Activated T-cell treated with anti-CD3 and anti-CD28 coated beads, Interleukin-2, amount 50 U/mL, for 72 hours (primary cell): ENCODE measurements around the gene VWA3B. TPM values are rescaled to one million over a fixed set of nuclear protein-coding genes. Genes with fewer than 3 reads are reported as not detected.

Source experiments
- ATAC-seq, 2 donors: fragments of 150-1000 bp; cut with Tn5 transposase; replicated peaks in 1 of 2; 2 replicates each; pipeline ENCODE4 v1.10.0; 2021; ENCODE audit warnings: moderate library complexity in 2 of 2, mild to moderate bottlenecking in 1 of 2
- DNase-seq, 2 donors: peaks; one replicate each; pipeline ENCODE4 v3.0.0; 2021 to 2022; ENCODE audit warnings: mixed read lengths in 1 of 2
- H3K27ac Mint-ChIP-seq: one replicate; pipeline ENCODE4 v1.8.0; 2022; ENCODE audit warnings: mild to moderate bottlenecking, moderate library complexity, mixed read lengths
- H3K27me3 Mint-ChIP-seq: one replicate; pipeline ENCODE4 v1.8.0; 2022; ENCODE audit warnings: low read depth, mixed read lengths
- H3K36me3 Mint-ChIP-seq, 2 donors: one replicate each; pipeline ENCODE4 v1.8.0; 2022; ENCODE audit warnings: mixed read lengths in 2 of 2, mild to moderate bottlenecking in 1 of 2; ENCODE audit not compliant: insufficient read depth in 2 of 2
- H3K4me1 Mint-ChIP-seq: one replicate; pipeline ENCODE4 v1.8.0; 2022; ENCODE audit warnings: low read depth, mixed read lengths
- H3K4me3 Mint-ChIP-seq, 2 donors: one replicate each; pipeline ENCODE4 v1.8.0; 2022; ENCODE audit warnings: mild to moderate bottlenecking in 2 of 2, mixed read lengths in 2 of 2, moderate library complexity in 2 of 2
- H3K9me3 Mint-ChIP-seq, 2 donors: one replicate each; pipeline ENCODE4 v1.8.0; 2022; ENCODE audit warnings: mixed read lengths in 2 of 2
- total RNA-seq, 2 donors: library from RNA; stranded (reverse); gene quantifications; one replicate each; pipeline ENCODE4 v1.2.3, GENCODE V29; 2022

VWA3B gene
- total RNA-seq, 2 donors from 2014 or later, result 0.19 to 0.21 TPM

DNA sequence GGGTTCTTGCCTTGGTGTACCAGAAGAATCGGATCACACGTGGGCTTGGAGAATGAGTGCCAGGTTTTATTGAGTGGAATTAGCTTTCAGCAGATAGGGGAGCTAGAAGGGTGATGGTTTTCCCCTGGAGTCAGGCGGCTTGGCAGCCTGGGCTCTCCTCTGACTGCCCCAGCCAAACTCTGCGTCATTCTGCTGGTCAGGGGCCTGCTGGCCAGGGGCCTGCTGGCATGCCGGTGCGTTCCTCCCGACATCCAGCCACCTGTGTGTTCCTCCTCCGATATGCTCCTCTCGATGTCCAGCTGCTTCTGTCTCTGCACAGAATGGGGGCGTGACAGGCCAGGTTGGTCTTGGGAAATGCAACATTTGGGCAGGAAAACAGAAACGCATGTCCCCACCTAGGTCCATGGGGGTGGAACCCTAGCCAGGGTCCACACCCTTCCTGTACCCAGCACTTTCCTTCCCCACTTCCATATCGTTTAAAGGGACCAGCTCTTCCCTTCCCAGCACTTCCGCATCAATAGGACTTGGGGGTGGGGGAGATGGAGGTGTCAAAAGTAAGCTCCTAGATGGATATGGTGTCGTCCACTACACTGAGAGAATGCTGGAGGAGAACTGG, 85.3 kb downstream of the VWA3B start:
- H3K4me3 Mint-ChIP-seq, result no peak overlapping the region
- peaks cover 69% of the 10 kb centered on the region for H3K27me3 Mint-ChIP-seq
- H3K36me3 Mint-ChIP-seq, result no peaks in the 10 kb centered on the region
- no peak overlapping the region for H3K27ac Mint-ChIP-seq
- ATAC-seq (no peak), DNase-seq (no peak)
- H3K9me3 Mint-ChIP-seq, result no peaks in the 10 kb centered on the region
- H3K4me1 Mint-ChIP-seq, result no peaks in the 10 kb centered on the region

DNA sequence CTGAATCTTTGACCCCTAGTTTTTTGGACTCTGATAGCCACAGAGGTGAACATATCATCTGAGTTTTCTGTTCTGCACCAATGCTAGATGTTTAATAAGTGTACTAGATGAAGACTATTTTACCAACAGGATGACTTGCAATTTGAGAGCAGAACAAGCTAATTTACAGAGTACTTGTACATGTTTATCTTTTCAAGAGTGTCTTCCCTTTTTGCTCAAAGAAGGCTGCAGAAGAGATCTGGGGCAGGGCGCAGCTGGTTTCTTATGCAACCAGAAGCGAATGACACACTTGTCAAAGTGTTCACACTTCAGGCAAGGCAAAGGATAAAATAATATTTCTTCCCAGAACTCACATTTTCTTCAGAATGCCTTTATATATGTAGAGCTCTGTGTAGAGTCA, 86.0 kb downstream of the VWA3B start:
- no peaks in the 10 kb centered on the region for H3K4me1 Mint-ChIP-seq
- H3K27me3 Mint-ChIP-seq, result peaks cover 71% of the 10 kb centered on the region
- no peak overlapping the region for H3K4me3 Mint-ChIP-seq
- no peak overlapping the region for H3K27ac Mint-ChIP-seq
- no peak for ATAC-seq
- no peaks in the 10 kb centered on the region for H3K36me3 Mint-ChIP-seq
- H3K9me3 Mint-ChIP-seq, result no peaks in the 10 kb centered on the region
- no peak for DNase-seq

DNA sequence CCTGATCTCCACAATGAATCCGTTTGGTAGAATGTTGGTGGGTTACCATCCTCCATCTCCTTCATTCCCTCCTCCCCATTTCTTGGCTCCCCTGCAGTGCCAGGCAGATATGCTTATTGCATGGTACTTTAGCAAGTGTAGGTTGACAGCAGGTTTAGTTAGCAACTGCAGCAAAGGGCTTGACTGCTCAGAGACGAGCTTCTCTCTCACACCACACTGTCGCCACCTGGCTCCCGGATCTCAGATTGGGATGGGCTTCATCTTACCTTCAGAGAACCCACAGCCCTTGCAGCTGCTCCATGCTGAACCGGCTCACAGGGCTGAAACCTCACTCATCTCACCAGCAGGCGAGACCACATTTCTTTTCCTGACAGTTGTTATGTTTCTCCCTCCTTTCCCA, 88.8 kb downstream of the VWA3B start:
- H3K4me1 Mint-ChIP-seq, result no peaks in the 10 kb centered on the region
- DNase-seq (peak; percentile 7 to 12), ATAC-seq (peak in 1 of 2 donors; percentile 41)
- no peak overlapping the region for H3K27ac Mint-ChIP-seq
- peaks cover 83% of the 10 kb centered on the region for H3K27me3 Mint-ChIP-seq
- no peaks in the 10 kb centered on the region for H3K36me3 Mint-ChIP-seq
- H3K9me3 Mint-ChIP-seq, result no peaks in the 10 kb centered on the region
- H3K4me3 Mint-ChIP-seq, result no peak overlapping the region

DNA sequence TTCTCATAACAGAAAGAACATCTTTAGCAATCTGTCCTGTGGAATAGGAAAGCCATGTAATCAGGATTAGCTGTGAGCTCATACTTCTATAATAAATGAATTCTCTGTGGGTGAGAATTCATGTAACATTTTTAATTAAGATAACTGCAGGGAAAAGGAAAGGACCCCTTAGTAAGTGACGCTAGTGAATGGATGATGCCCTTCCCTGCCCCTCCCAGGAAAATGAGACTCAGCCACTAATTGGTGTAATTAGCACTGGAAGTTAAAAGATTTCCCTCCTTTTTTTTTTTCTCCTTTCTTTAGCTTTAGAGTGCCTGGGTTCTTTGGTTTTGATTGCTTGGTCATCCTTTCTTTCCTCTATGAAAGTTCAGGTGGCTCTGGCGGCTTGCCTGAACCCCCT, 90.3 kb downstream of the VWA3B start:
- no peaks in the 10 kb centered on the region for H3K4me1 Mint-ChIP-seq
- no peak for ATAC-seq
- no peak for DNase-seq
- H3K4me3 Mint-ChIP-seq, result no peak overlapping the region
- no peaks in the 10 kb centered on the region for H3K9me3 Mint-ChIP-seq
- no peaks in the 10 kb centered on the region for H3K36me3 Mint-ChIP-seq
- no peak overlapping the region for H3K27ac Mint-ChIP-seq
- H3K27me3 Mint-ChIP-seq, result peaks cover 72% of the 10 kb centered on the region

DNA sequence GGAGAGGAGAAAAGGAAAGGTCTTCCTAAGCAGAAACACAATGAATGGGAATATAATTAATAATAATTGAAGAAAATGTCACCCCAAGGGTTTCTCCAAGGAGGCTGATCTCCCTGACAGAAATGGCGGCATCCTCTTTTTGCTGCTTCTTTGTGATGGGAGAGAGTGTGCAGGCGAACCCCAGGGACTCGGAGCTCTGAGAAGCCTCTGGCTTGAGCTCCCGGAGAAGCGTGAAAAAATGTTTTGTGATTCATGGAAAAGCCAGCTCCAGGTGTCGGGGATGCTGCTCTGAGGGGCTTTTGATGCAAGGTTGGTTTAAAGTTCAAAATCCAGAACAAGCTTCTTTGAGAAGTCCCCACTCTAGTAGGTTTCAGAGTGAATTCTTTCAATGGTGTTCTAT, 91.0 kb downstream of the VWA3B start:
- no peaks in the 10 kb centered on the region for H3K4me1 Mint-ChIP-seq
- H3K27me3 Mint-ChIP-seq, result peaks cover 65% of the 10 kb centered on the region
- no peaks in the 10 kb centered on the region for H3K36me3 Mint-ChIP-seq
- H3K9me3 Mint-ChIP-seq, result no peaks in the 10 kb centered on the region
- no peak overlapping the region for H3K27ac Mint-ChIP-seq
- H3K4me3 Mint-ChIP-seq, result no peak overlapping the region
- no peak for DNase-seq
- no peak for ATAC-seq

DNA sequence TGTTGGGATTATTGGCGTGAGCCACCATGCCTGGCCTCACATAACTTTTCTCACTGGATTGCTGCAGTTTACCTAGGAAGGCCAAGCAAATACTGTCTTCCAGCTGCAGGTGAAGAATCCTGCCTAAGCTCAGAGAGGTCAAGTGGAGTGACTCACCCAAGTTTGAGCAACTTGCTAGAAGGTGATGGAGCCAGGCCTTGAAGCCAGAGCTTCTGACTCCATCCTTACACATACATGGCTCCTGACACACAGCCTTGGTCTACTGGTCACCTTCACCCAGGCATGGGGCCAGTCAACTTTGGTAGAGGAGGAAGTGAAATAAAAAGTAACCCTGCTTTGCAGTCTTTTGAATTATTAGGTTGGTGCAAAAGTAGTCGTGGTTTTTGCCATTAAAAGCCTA, 93.5 kb downstream of the VWA3B start:
- Mint-ChIP-seq H3K9me3 (no peaks in the 10 kb centered on the region), H3K4me1 (no peaks in the 10 kb centered on the region), H3K27ac (no peak overlapping the region), H3K36me3 (no peaks in the 10 kb centered on the region), H3K4me3 (no peak overlapping the region), H3K27me3 (peaks cover 46% of the 10 kb centered on the region)
- no peak for DNase-seq
- no peak for ATAC-seq

DNA sequence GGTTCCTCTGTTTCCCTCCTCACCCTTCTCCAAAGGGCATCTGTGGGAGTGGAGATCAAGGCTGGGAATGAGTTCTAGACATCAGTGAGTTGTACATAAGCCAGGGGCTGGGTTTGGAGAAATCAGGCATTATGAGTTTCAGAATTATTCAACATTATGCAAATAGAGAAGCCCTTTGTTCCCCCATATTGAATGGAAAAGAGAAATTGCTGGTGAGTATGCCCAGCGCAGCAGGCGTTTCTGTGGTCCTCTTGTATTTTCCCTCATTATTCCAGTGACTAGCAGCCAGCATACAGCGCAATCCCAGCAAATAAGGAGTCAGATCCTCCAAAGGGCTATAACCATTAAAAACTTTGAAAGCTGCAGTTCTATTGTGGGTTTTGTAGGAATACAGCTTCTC, 94.4 kb downstream of the VWA3B start:
- H3K27ac Mint-ChIP-seq, result no peak overlapping the region
- H3K4me3 Mint-ChIP-seq, result no peak overlapping the region
- no peaks in the 10 kb centered on the region for H3K9me3 Mint-ChIP-seq
- no peaks in the 10 kb centered on the region for H3K36me3 Mint-ChIP-seq
- peaks cover 38% of the 10 kb centered on the region for H3K27me3 Mint-ChIP-seq
- DNase-seq, result no peak
- ATAC-seq, result no peak
- no peaks in the 10 kb centered on the region for H3K4me1 Mint-ChIP-seq

DNA sequence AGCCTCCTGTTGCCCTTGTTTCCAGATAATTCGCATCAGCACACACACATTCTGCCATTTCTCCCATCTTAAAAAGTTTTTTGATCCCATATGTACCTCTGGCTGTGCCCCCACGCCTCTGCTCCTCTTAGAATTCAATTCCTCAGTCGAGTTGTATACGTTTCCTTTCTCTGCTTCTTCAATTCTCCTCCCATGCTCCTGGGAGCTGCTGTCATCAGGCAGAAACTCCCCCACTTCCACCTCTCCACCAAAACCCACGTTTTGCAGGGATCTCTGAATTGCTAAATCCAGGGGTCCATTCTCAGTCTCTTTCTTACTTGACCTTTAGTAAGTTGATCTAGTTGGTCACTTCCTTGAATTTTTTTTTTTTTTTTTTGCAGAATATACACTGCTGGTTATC, 98.8 kb downstream of the VWA3B start:
- Mint-ChIP-seq H3K27me3 (no peaks in the 10 kb centered on the region), H3K36me3 (no peaks in the 10 kb centered on the region), H3K27ac (no peak overlapping the region), H3K4me1 (no peaks in the 10 kb centered on the region), H3K9me3 (no peaks in the 10 kb centered on the region), H3K4me3 (no peak overlapping the region)
- ATAC-seq (no peak), DNase-seq (no peak)

DNA sequence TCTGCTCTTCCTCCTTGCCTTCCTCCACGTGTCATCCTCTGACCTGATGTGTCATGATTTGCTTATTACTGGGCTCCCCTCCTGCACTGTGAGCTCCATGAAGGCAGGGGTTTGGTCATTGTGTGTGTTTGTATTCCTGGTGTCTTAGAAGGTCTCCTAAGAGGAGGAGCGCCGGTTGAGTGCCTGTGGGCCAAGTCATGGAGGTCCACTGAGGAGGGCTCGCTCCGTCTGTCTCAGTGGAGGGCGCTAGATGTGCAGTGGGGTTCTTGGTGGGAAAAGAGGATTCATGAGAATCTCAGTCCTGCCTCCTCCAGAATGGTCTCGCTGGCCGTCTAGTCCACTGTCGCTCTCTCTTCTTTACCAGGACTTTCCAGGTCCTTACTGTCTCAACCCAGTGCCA, 100.2 kb downstream of the VWA3B start:
- H3K9me3 Mint-ChIP-seq, result no peaks in the 10 kb centered on the region
- H3K36me3 Mint-ChIP-seq, result no peaks in the 10 kb centered on the region
- H3K4me3 Mint-ChIP-seq, result no peak overlapping the region
- DNase-seq (no peak), ATAC-seq (no peak)
- H3K4me1 Mint-ChIP-seq, result no peaks in the 10 kb centered on the region
- no peaks in the 10 kb centered on the region for H3K27me3 Mint-ChIP-seq
- no peak overlapping the region for H3K27ac Mint-ChIP-seq

DNA sequence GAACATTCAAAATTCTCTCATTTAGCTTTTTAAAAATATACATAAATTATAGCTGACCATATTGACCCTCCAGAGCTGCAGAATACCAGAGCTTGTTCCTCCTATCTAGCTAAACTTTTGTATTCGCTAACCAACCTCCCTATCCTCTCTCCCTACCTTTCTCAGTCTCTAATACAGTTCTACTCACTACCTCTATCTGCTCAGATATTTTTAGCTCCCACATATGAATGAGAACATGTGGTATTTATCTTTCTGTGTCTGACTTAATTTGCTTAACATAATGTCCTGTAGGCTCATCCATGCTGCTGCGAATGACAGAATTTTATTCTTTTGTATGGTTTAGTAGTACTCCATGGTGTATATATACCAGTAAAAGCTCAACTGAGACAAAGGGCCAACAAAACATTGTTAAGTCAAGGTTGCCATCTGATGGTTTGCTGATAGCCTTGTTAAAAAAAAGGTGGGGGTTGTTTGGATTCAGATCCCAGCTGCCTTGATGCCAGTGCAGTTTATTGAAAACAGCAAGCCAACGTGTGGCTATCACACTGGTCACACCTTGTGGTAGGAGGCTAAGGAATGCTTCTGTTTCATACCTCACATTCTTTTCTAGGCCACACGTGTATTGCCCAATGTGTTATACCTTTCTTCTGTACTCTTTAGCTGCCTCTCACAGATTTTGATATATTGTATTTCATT, 101.5 kb downstream of the VWA3B start:
- Mint-ChIP-seq H3K27ac (no peak overlapping the region), H3K36me3 (no peaks in the 10 kb centered on the region), H3K9me3 (no peaks in the 10 kb centered on the region), H3K4me1 (no peaks in the 10 kb centered on the region), H3K4me3 (no peak overlapping the region), H3K27me3 (no peaks in the 10 kb centered on the region)
- ATAC-seq (no peak), DNase-seq (no peak)

DNA sequence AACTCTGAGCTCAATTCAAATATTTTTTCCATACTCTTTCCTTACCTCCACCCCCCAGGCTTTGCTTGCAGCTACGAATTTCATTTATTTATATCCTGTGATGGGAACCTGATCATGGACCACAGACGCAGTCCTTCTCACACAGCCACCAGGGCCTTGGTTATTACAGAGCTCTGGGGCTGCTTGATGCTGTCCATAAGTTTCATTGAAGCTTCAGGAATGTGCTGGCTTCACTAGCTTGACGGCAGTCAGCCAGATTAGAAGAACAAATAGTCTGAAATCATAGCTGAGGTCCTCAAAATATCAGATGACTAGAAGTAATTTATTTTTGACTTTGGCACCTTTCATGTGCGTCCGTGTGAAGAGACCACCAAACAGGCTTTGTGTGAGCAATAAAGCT, 104.9 kb downstream of the VWA3B start:
- peaks cover 5% of the 10 kb centered on the region for H3K27me3 Mint-ChIP-seq
- ATAC-seq (no peak), DNase-seq (no peak)
- H3K4me1 Mint-ChIP-seq, result no peaks in the 10 kb centered on the region
- no peaks in the 10 kb centered on the region for H3K36me3 Mint-ChIP-seq
- no peak overlapping the region for H3K4me3 Mint-ChIP-seq
- no peak overlapping the region for H3K27ac Mint-ChIP-seq
- H3K9me3 Mint-ChIP-seq, result no peaks in the 10 kb centered on the region

DNA sequence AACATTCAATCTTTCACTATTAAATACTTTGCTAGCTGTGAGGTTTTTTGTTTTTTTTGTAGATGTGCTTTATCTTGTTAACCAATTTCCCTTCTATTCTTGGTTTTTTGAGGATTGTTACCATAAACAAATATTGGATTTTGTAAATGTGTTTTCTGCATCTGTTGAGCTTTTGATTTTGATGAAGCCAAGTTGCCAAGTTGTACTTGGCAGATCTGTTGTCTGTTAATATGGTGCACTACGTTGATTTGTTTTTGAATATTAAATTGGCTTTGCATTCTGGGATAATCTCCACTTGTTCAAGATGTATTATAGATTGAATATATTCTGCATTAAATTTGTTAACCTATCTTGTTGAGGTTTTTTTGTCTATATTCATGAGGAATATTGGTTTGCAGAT, 114.6 kb downstream of the VWA3B start:
- Mint-ChIP-seq H3K27ac (no peak overlapping the region), H3K36me3 (no peaks in the 10 kb centered on the region), H3K4me1 (peaks cover 6% of the 10 kb centered on the region), H3K4me3 (no peak overlapping the region), H3K9me3 (no peaks in the 10 kb centered on the region), H3K27me3 (peaks cover 34% of the 10 kb centered on the region)
- ATAC-seq (no peak), DNase-seq (no peak)

DNA sequence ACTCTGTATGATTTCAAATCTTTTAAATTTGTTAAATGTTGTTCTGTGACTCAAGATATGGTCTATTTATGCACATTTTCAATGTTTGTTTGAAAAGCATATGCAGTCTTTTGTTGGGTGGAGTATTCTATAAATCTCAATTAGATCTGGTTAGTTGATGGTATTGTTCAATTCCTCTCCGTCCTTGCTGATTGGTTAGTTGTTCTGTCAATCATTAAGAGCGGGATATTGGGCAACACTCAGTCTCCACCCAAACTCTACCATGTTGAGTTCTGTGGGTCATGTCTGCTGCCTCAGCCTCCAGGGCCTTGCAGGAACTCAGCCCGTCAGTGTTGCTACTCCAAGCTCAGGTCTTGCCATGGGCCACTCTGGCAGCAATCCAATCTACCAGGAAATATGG, 118.9 kb downstream of the VWA3B start:
- H3K4me1 Mint-ChIP-seq, result peaks cover 6% of the 10 kb centered on the region
- ATAC-seq (no peak), DNase-seq (no peak)
- no peak overlapping the region for H3K27ac Mint-ChIP-seq
- H3K36me3 Mint-ChIP-seq, result no peaks in the 10 kb centered on the region
- no peak overlapping the region for H3K4me3 Mint-ChIP-seq
- H3K27me3 Mint-ChIP-seq, result peaks cover 37% of the 10 kb centered on the region
- no peaks in the 10 kb centered on the region for H3K9me3 Mint-ChIP-seq
